Ovary (tissue), 9 donors: ENCODE measurements around the gene P4HA3. TPM values are rescaled to one million over a fixed set of nuclear protein-coding genes. Genes with fewer than 3 reads are reported as not detected.

Experiments
- DNase-seq, 5 donors: peaks; one replicate each; pipeline ENCODE4 v3.0.0-alpha.2; 2019 to 2020
- H3K27ac ChIP-seq, 2 donors: fragments of 200-600 bp; one replicate each; pipeline versions ENCODE4 v1.5.1 to v1.8.0; 2019 to 2022
- H3K27me3 ChIP-seq: fragments of 200-600 bp; one replicate; pipeline ENCODE4 v1.8.0; 2022
- H3K36me3 ChIP-seq: fragments of 200-600 bp; sonication (generic); one replicate; pipeline ENCODE4 v1.5.1; 2019
- H3K4me1 ChIP-seq: one replicate; pipeline ENCODE4 v1.8.1; 2013; ENCODE audit warnings: mild to moderate bottlenecking, moderate library complexity; ENCODE audit not compliant: insufficient read depth
- H3K4me3 ChIP-seq: fragments of 200-600 bp; sonication (generic); one replicate; pipeline ENCODE4 v1.5.1; 2017
- H3K9me3 ChIP-seq, 2 donors: fragments of 200-600 bp in 1 of 2; sonication (generic) in 1 of 2; one replicate each; pipeline versions ENCODE4 v1.5.1 to v1.8.1; 2013 to 2019; ENCODE audit warnings: mild to moderate bottlenecking in 1 of 2, moderate library complexity in 1 of 2
- EP300 ChIP-seq: sonication (generic); formaldehyde crosslinking; IDR thresholded peaks from one replicate; pipeline ENCODE4 v1.6.1; 2017; ENCODE audit warnings: antibody characterized with exemption
- POLR2A ChIP-seq: fragments of 450-650 bp; IDR thresholded peaks from one replicate; pipeline ENCODE4 v1.6.1; 2017; ENCODE audit warnings: antibody characterized with exemption, mild to moderate bottlenecking, moderate library complexity
- WGBS, 3 donors: extraction: QIAGEN DNeasy Blood & Tissue Kit in 1 of 3; methylation state at CpG; one replicate each; pipeline versions ENCODE4 v1.1.5 to v1.1.7; 2013 to 2017; 5-methylcytosine and 5-hydroxymethylcytosine counted together
- intact Hi-C, 4 donors: fragments of 100-400 bp; cut with DNase I; formaldehyde crosslinking; loops; one replicate each; pipeline versions ENCODE4 v1.11.0 to v1.15.1; 2022 to 2023
- polyA plus RNA-seq, 2 donors: library from polyadenylated mRNA; stranded (reverse); fragments of 200-250 nt in 1 of 2; fragments of 350-450 nt in 1 of 2; fragmentation: Illumina TruSeq in 1 of 2; extraction: RNeasy Lipid Tissue Mini Kit (QIAGEN cat#74804) in 1 of 2; gene quantifications; one replicate each; pipeline ENCODE4 v1.2.3, GENCODE V29; 2013 to 2014
- total RNA-seq, 7 donors: library from RNA; depleted of rRNA in 2 of 7; stranded (reverse); fragments of >200 nt in 2 of 7; fragmentation: NEBNext Ultra II Directional in 3 of 7; extraction: Animal tissue kit (Norgen Biotek cat#: 25700) in 3 of 7; gene quantifications; one replicate each; pipeline versions ENCODE4 v1.1.0 to v1.2.4, GENCODE V29; 2016 to 2023
- TF ChIP-seq, protein P1 (sequence below), 3 donors: fragments of 450-650 bp in 2 of 3; fragments of 200-600 bp in 1 of 3; IDR thresholded peaks; one replicate each; pipeline versions ENCODE4 v1.5.1 to v1.8.0; 2016 to 2022; ENCODE audit warnings: antibody characterized with exemption in 3 of 3, mild to moderate bottlenecking in 1 of 3
- donor health status: DM: no; HTN: no; CAD: no; lungs with moderate emphysema.
- donor health status: DM: no; HTN: no; CAD: no.
- donor health status: Bipolar disorder and iron deficiency.
- donor health status: DM: yes; HTN: yes; CAD: no.
- donor health status: DM: no; HTN: no; CAD: no.
- donor health status: DM: yes; HTN: yes; CAD: no.

The P4HA3 gene
- total and polyA plus RNA-seq, 9 donors, result 0.28 to 5.6 (median 1.0) TPM

DNA sequence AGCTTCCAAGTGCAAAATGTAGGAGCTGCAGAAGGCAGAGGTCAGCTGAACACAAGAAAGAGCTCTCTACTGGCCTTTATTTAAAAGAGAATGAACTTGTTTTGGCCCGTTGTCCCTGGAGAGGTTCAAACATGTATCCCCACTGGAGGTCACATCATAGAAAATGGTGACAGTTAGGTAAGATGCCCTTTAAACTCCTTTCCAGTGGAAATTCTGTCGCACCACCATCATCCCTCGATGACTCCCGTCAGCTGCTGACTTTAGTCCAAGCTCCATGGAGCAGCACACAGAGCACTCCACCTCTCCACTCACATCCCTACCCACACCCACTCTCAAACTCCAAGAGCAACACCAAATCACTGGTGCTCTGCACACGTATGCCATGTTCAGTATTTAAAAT lies 15.2 kb upstream of the P4HA3 start:
- Histone ChIP-seq H3K27me3 (no peaks in the 10 kb centered on the region), H3K9me3 (no peaks in the 10 kb centered on the region), H3K4me3 (no peak overlapping the region), H3K27ac (no peak overlapping the region), H3K36me3 (no peaks in the 10 kb centered on the region), H3K4me1 (peaks cover 14% of the 10 kb centered on the region)
- TF ChIP-seq EP300 (no peak), POLR2A (no peak)
- TF ChIP-seq, protein P1, sequence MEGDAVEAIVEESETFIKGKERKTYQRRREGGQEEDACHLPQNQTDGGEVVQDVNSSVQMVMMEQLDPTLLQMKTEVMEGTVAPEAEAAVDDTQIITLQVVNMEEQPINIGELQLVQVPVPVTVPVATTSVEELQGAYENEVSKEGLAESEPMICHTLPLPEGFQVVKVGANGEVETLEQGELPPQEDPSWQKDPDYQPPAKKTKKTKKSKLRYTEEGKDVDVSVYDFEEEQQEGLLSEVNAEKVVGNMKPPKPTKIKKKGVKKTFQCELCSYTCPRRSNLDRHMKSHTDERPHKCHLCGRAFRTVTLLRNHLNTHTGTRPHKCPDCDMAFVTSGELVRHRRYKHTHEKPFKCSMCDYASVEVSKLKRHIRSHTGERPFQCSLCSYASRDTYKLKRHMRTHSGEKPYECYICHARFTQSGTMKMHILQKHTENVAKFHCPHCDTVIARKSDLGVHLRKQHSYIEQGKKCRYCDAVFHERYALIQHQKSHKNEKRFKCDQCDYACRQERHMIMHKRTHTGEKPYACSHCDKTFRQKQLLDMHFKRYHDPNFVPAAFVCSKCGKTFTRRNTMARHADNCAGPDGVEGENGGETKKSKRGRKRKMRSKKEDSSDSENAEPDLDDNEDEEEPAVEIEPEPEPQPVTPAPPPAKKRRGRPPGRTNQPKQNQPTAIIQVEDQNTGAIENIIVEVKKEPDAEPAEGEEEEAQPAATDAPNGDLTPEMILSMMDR (IDR thresholded peaks at IDR 0.05), result no peak
- intact Hi-C loops, result no loop called here
- no peak for DNase-seq
- WGBS, 3 donors, result 75 to 87% (median 80%) methylated on average over 5 of the region's 5 CpGs

DNA sequence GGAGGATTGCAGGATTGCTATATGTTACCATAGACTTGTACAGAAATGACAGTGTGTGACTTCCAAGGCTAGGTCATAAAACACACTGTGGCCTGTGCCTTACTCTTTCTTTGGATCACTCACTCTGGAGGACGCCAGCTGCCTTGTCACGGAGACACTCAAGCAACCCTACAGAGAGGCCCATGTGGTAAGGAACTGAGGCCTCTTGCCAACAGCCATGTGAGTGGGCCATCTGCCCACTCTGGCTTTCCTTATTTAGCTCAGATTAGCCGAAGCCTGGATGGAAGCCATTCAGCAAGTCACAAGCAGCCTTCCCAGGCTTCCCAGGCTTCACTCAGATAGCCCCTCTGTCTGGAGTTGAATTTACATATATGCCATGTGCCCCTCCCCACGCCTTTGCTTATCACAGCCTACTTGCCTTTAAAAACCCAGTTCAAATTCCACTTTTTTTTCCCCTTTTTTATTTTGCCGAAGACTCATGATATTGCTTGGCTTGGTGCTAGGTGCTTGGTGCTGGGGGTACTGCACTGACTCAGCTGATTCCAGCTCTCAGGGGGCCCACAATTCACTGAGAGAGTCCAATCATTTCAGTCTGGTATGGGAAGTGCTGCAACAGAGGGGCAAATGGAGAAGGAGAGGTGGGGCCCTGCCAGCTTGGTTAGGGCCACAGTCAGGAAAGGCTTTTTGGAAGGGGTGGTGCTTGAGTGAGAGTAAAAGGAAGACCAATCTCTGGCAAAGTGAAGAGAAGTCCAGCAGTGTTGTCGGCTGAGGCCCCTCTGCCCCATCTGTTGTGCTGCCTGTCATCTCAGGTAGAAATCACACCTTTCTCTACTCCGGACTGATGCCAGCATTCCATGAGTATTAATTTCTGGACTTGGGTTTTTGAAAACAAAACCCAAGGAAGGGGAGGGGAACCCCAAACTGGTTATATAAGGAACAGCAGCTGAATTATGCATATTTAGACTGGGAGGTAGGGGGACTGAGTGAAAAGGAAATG lies 14.5 kb upstream of the P4HA3 start:
- Histone ChIP-seq H3K9me3 (no peaks in the 10 kb centered on the region), H3K4me1 (peaks cover 14% of the 10 kb centered on the region), H3K36me3 (no peaks in the 10 kb centered on the region), H3K27me3 (no peaks in the 10 kb centered on the region), H3K4me3 (no peak overlapping the region), H3K27ac (no peak overlapping the region)
- WGBS, 3 donors, result 26 to 34% (median 30%) methylated on average over 7 of the region's 7 CpGs
- DNase-seq, result peak; percentile 69 to 78 (median 74)
- intact Hi-C loops, result no loop called here
- TF ChIP-seq POLR2A, result no peak
- TF ChIP-seq, protein P1 (IDR thresholded peaks at IDR 0.05), result no peak
- no peak for TF ChIP-seq EP300

DNA sequence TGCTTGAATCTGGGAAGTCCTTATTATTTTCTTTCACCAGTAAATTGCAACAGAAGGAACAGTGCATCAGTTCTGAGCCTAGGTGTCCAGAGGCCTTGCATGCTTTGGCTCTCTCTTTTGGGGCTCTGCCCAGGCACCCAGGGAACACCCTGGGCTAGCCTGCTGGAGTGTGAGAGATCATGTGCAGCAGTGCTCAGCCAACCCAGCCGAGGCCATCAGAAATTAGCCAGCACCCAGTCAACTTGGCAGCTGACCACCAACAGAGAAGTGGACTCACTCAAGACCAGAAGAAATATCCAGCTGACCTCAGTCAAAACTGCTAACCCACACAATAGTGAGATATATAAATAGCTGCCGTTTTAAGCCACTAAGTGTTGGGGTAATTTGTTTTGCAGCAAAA lies 11.2 kb upstream of the P4HA3 start:
- Histone ChIP-seq H3K4me3 (no peak overlapping the region), H3K4me1 (peaks cover 14% of the 10 kb centered on the region), H3K27me3 (no peaks in the 10 kb centered on the region), H3K27ac (no peak overlapping the region), H3K9me3 (no peaks in the 10 kb centered on the region), H3K36me3 (no peaks in the 10 kb centered on the region)
- TF ChIP-seq, protein P1 (IDR thresholded peaks at IDR 0.05), result no peak
- no peak for TF ChIP-seq POLR2A
- no peak for TF ChIP-seq EP300
- DNase-seq, result peak in 1 of 5 donors; percentile 15
- WGBS, 3 donors, result 23 to 36% (median 25%) methylated on average over 2 of the region's 2 CpGs
- intact Hi-C loops, result no loop called here

GRCh38 chr11:74321487-74322188 lies 10.2 kb upstream of the P4HA3 start:
- Histone ChIP-seq H3K27me3 (no peaks in the 10 kb centered on the region), H3K9me3 (no peaks in the 10 kb centered on the region), H3K36me3 (no peaks in the 10 kb centered on the region), H3K4me1 (peaks cover 12% of the 10 kb centered on the region), H3K4me3 (no peak overlapping the region), H3K27ac (no peak overlapping the region)
- 27 to 36% (median 36%) methylated on average over 10 of the region's 10 CpGs for WGBS, 3 donors
- DNase-seq, result no peak
- TF ChIP-seq, protein P1 (IDR thresholded peaks at IDR 0.05), result no peak
- TF ChIP-seq POLR2A, result no peak
- no peak for TF ChIP-seq EP300
- intact Hi-C loops, result no loop called here
